IPS-18c (cell line): ENCODE measurements around the gene ZCCHC13.
"Not testable (repeated sequence)": the region's sequence is repeated elsewhere in the genome, so short reads cannot be mapped to it uniquely, and the experiment has no call there.

Experiments used
- H3K4me3 ChIP-seq: 2 replicates; pipeline ENCODE4 v1.7.0; 2013; ENCODE audit warnings: low read depth, mild to moderate bottlenecking, low read length, moderate library complexity; ENCODE audit not compliant: insufficient read depth
- H3K9me3 ChIP-seq: one replicate; pipeline ENCODE4 v1.6.1; 2013; ENCODE audit warnings: mild to moderate bottlenecking, low read length, moderate library complexity; ENCODE audit not compliant: control insufficient read depth, insufficient read depth

Gene ZCCHC13

DNA sequence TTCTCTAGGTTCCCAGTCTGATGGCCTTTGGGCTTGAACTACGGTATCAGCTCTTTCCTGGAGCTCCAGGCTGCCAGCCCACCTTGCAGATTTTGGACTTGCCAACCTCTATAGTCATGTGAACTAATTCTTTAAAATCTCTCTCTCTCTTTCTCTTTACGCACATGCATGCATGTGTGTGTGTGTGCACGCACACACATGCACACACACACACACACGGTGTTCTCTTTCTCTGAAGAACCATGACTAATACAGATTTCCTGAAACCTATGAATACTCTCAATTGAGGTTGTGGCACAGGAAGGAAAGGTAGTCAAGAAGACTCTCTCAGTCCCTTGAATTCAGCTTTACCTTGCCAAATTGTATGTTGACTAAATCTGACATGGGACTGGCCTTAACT is 6.2 kb upstream of the ZCCHC13 start:
- no peak overlapping the region for H3K4me3 ChIP-seq
- peaks cover 4% of the 10 kb centered on the region for H3K9me3 ChIP-seq

- H3K9me3 ChIP-seq = no peaks in the 10 kb centered on the region
- H3K4me3 ChIP-seq = no peak overlapping the region
These were observed 3.1 kb upstream of the ZCCHC13 start for GRCh38 chrX:74300869-74301268.

DNA sequence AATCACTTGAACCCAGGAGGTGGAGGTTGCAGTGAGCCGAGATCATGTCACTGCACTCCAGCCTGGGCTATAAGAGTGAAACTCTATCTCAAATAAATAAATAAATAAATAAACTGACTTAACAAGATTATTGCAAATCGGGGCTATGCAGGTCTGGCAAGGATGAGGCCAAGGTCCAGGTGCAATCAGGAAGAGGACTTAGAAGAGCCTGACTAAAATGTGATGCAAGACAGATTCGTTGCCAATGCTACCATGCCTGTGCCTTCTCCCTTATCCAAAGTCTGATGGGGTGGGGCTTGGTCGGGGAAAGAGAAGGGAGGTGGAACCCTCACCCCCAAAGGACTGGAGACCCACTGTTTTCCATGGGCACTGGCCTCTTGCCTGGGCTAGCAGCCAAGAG is 14.7 kb downstream of the ZCCHC13 start:
- Histone ChIP-seq H3K9me3 (no peaks in the 10 kb centered on the region), H3K4me3 (no peak overlapping the region)

GRCh38 chrX:74319321-74319720 is 15.3 kb downstream of the ZCCHC13 start:
- not testable (repeated sequence) for H3K4me3 ChIP-seq, H3K9me3 ChIP-seq

- Histone ChIP-seq H3K4me3 (no peak overlapping the region), H3K9me3 (peaks cover 2% of the 10 kb centered on the region)
These were observed 17.2 kb downstream of the ZCCHC13 start for GRCh38 chrX:74321191-74321590.

GRCh38 chrX:74324131-74324530 is 20.2 kb downstream of the ZCCHC13 start:
- Histone ChIP-seq H3K4me3 (no peak overlapping the region), H3K9me3 (peaks cover 2% of the 10 kb centered on the region)

GRCh38 chrX:74325130-74326059 is 21.4 kb downstream of the ZCCHC13 start:
- Histone ChIP-seq H3K9me3 (peaks cover 2% of the 10 kb centered on the region), H3K4me3 (no peak overlapping the region)

GRCh38 chrX:74338852-74339251 is 34.9 kb downstream of the ZCCHC13 start:
- Histone ChIP-seq H3K9me3 (peaks cover 2% of the 10 kb centered on the region), H3K4me3 (no peak overlapping the region)

- peaks cover 2% of the 10 kb centered on the region for H3K9me3 ChIP-seq
- H3K4me3 ChIP-seq = no peak overlapping the region
These were observed 36.1 kb downstream of the ZCCHC13 start for GRCh38 chrX:74340051-74340450.

DNA sequence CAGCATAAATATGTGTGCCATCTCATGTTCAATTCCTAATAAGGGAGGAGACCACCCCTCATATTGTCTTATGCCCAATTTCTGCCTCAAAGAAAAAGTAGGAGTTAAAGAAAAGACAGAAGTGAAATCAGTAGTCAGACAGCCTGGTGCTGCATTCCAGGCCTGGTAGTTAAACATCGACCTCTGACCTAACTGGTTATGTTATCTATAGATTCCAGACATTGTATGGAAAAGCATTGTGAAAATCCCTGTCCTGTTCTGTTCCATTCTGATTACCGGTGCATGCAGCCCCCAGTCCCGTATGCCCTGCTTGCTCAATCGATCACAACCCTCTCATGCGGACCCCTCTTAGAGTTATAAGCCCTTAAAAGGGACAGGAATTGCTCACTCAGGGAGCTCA is 38.2 kb downstream of the ZCCHC13 start:
- not testable (repeated sequence) for H3K9me3 ChIP-seq, H3K4me3 ChIP-seq

- no peak overlapping the region for H3K4me3 ChIP-seq
These were observed 39.6 kb downstream of the ZCCHC13 start for GRCh38 chrX:74343343-74344279.

DNA sequence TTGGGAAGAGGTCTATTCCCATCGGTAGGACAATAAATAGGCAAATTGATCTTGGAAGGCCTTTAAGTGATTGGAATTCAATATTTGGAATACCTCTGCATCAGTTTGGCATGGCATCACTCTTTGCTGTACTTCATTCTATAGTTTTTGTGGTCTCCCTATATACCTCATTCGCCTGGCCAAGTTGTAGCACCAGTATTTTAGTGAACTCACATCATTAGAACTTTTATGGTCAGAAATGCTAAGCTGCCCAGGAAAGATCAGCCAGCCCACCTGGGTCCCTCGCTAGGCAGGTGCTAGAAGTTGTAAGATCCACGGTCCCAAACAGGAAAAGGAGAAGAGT is 40.3 kb downstream of the ZCCHC13 start:
- H3K9me3 ChIP-seq = peaks cover 2% of the 10 kb centered on the region
- no peak overlapping the region for H3K4me3 ChIP-seq

More at GRCh38 chrX:74343343-74344279, 39.6 kb downstream of the ZCCHC13 start:
- H3K9me3 ChIP-seq = peaks cover 2% of the 10 kb centered on the region

GRCh38 chrX:74346088-74346487 is 42.1 kb downstream of the ZCCHC13 start:
- Histone ChIP-seq H3K4me3 (no peak overlapping the region), H3K9me3 (peaks cover 2% of the 10 kb centered on the region)

- Histone ChIP-seq H3K4me3 (no peak overlapping the region), H3K9me3 (peaks cover 3% of the 10 kb centered on the region)
These were observed 45.4 kb downstream of the ZCCHC13 start for GRCh38 chrX:74349387-74349786.

DNA sequence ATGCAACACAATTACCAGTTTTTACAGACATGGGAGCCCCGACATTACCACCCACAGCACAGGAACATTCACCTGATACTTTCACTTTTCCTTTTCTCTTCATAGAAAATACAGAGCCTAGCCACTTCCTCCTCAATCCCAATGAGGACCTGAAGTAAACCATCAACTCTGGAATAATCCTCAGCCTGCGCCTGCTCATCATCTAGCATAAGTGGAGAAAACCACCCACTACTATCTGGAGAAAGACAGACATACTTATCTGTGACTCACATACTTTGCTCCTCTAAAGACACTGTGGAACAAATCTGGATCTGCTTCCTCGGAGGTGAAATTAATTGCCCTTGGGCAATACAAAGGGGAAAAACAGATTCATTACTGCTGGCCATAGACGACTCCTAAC is 47.8 kb downstream of the ZCCHC13 start:
- H3K9me3 ChIP-seq = peaks cover 3% of the 10 kb centered on the region
- no peak overlapping the region for H3K4me3 ChIP-seq

- Histone ChIP-seq H3K9me3 (peaks cover 5% of the 10 kb centered on the region), H3K4me3 (no peak overlapping the region)
These were observed 50.0 kb downstream of the ZCCHC13 start for GRCh38 chrX:74353984-74354383.
